ENCODE data around the gene GPBP1L1.

- no peak for TF ChIP-seq POLR2AphosphoS5 (IDR thresholded peaks at IDR 0.05)
- no peak for TF ChIP-seq CTCF (IDR thresholded peaks at IDR 0.05)
- TF ChIP-seq EP300 (IDR thresholded peaks at IDR 0.05), result no peak
- no peak for TF ChIP-seq POLR2A (IDR thresholded peaks at IDR 0.05)
Observed at GRCh38 chr1:45644661-45645060, 41.7 kb downstream of the GPBP1L1 start.
